Heart right ventricle (tissue), 16 donors: ENCODE results near the gene COLQ. TPM values are rescaled to one million over a fixed set of nuclear protein-coding genes. Genes with fewer than 3 reads are reported as not detected.

Source experiments
- ATAC-seq, 8 donors: fragments of 200-7000 bp; cut with Tn5 transposase; one replicate each; pipeline ENCODE4 v1.9.1; 2020; ENCODE audit warnings: mild to moderate bottlenecking in 8 of 8, moderate library complexity in 8 of 8, moderate number of reproducible peaks in 1 of 8
- DNase-seq, 2 donors: peaks; one replicate each; pipeline ENCODE4 v3.0.0-alpha.2; 2020
- H3K27ac ChIP-seq, 10 donors: fragments of 200-600 bp; sonication (generic) in 2 of 10; one replicate each; pipeline versions ENCODE4 v1.5.0 to v1.8.0; 2020 to 2022; ENCODE audit warnings: mild to moderate bottlenecking in 3 of 10
- H3K27me3 ChIP-seq, 7 donors: fragments of 200-600 bp; one replicate each; pipeline ENCODE4 v1.8.0; 2021 to 2022; ENCODE audit warnings: mild to moderate bottlenecking in 2 of 7
- H3K36me3 ChIP-seq, 9 donors: fragments of 200-600 bp; sonication (generic) in 1 of 9; one replicate each; pipeline versions ENCODE4 v1.5.0 to v1.8.0; 2020 to 2022; ENCODE audit warnings: mild to moderate bottlenecking in 2 of 9
- H3K4me1 ChIP-seq, 9 donors: fragments of 200-600 bp; sonication (generic) in 1 of 9; one replicate each; pipeline versions ENCODE4 v1.5.0 to v1.8.0; 2020 to 2022; ENCODE audit warnings: mild to moderate bottlenecking in 4 of 9
- H3K4me3 ChIP-seq, 10 donors: fragments of 200-600 bp; sonication (generic) in 2 of 10; one replicate each; pipeline versions ENCODE4 v1.5.0 to v1.8.0; 2020 to 2022; ENCODE audit warnings: mild to moderate bottlenecking in 7 of 10, moderate library complexity in 2 of 10
- H3K9me3 ChIP-seq, 11 donors: fragments of 200-600 bp in 10 of 11; sonication (generic) in 2 of 11; one replicate each; pipeline versions ENCODE4 v1.5.0 to v1.8.0; 2013 to 2022; ENCODE audit warnings: mild to moderate bottlenecking in 2 of 11, control low read depth in 1 of 11, moderate library complexity in 1 of 11
- CTCF ChIP-seq, 9 donors: fragments of 200-600 bp; sonication (generic) in 2 of 9; IDR thresholded peaks; one replicate each; pipeline versions ENCODE4 v1.5.0 to v1.8.0; 2021 to 2022; ENCODE audit warnings: antibody characterized with exemption in 9 of 9, mild to moderate bottlenecking in 5 of 9, moderate library complexity in 1 of 9
- WGBS, 2 donors: extraction: QIAGEN DNeasy Blood & Tissue Kit; methylation state at CpG; one replicate each; pipeline ENCODE4 v1.1.7; 2013; ENCODE audit warnings: inconsistent platforms in 1 of 2; 5-methylcytosine and 5-hydroxymethylcytosine counted together
- intact Hi-C, 10 donors: fragments of 100-400 bp; cut with DNase I; formaldehyde crosslinking; loops; one replicate each; pipeline versions ENCODE4 v1.11.1 to v1.14.2; 2022
- polyA plus RNA-seq, 2 donors: library from polyadenylated mRNA; stranded (reverse); fragments of 200-250 nt; gene quantifications; one replicate each; pipeline ENCODE4 v1.2.3, GENCODE V29; 2013
- total RNA-seq, 10 donors: library from RNA; stranded (reverse); fragmentation: NEBNext Ultra II Directional in 3 of 10; extraction: Animal tissue kit (Norgen Biotek cat#: 25700) in 3 of 10; gene quantifications; one replicate each; pipeline versions ENCODE4 v1.2.1 to v1.2.4, GENCODE V29; 2021 to 2023
- donor health status: Arrhythmogenic right ventricular cardiomyopathy.
- donor health status: ischemic (EF 13 %, LVEDD 7.1; RV severe dilation, severe dysfunction).
- donor health status: healthy with polysubstance abuse.
- donor health status: DM: no; HTN: yes; CAD: no.
- donor health status: DM: no; HTN: no; CAD: no.
- donor health status: ischemic (EF 25% LVEDD 6.9; RV normal size, moderate dysfunction).
- donor health status: ischemic (EF 25% LVEDD 5.7; RV mildly dilated, moderate dysfunction).
- donor health status: healthy.
- donor health status: DM: yes; HTN: yes; CAD: no.
- donor health status: Ischemic cardiomyopathy.
- donor health status: ischemic (EF 35%, LVEDD 5.7; RV mildly dilated, moderate dysfunction).
- donor health status: nonischemic (EF 11% LVEDD 7.7; RV severe dilation, severe dysfunction).
- donor health status: DM: yes; HTN: yes; CAD: no.
- donor health status: PGD.
- donor health status: ischemic (EF 29% LVEDD 5.4; RV normal size, mild dysfunction).
- donor health status: nonischemic (EF 23%, LVEDD 6.1; RV moderate dilation, normal function).

Gene COLQ
- total and polyA plus RNA-seq, 12 donors, result 0.85 to 23.3 (median 13.0) TPM

- TF ChIP-seq CTCF (IDR thresholded peaks at IDR 0.05), result no peak
- Histone ChIP-seq H3K4me1 (peaks cover 0 to 33% (median 11%) of the 10 kb centered on the region in 9 donors), H3K27ac (no peak overlapping the region), H3K36me3 (peaks cover 0 to 10% (median 0%) of the 10 kb centered on the region in 9 donors), H3K4me3 (no peak overlapping the region), H3K27me3 (no peaks in the 10 kb centered on the region), H3K9me3 (no peaks in the 10 kb centered on the region)
- ATAC-seq (no peak), DNase-seq (no peak)
- WGBS, 2 donors, result 95 to 97% methylated on average over 5 of the region's 5 CpGs
- intact Hi-C loops, result no loop called here
Observed at GRCh38 chr3:15493436-15493835, 28.1 kb downstream of the COLQ start.

GRCh38 chr3:15492847-15493360, 28.6 kb downstream of the COLQ start:
- Histone ChIP-seq H3K27ac (no peak overlapping the region), H3K4me3 (no peak overlapping the region), H3K4me1 (peaks cover 0 to 27% (median 11%) of the 10 kb centered on the region in 9 donors), H3K9me3 (no peaks in the 10 kb centered on the region), H3K36me3 (peaks cover 0 to 15% (median 0%) of the 10 kb centered on the region in 9 donors), H3K27me3 (no peaks in the 10 kb centered on the region)
- ATAC-seq, result no peak
- intact Hi-C loops, result no loop called here
- DNase-seq, result no peak
- 85 to 89% methylated on average over 4 of the region's 4 CpGs for WGBS, 2 donors
- TF ChIP-seq CTCF (IDR thresholded peaks at IDR 0.05), result no peak

GRCh38 chr3:15491143-15491542, 30.4 kb downstream of the COLQ start:
- no peaks in the 10 kb centered on the region for H3K27me3 ChIP-seq
- no peaks in the 10 kb centered on the region for H3K9me3 ChIP-seq
- TF ChIP-seq CTCF (IDR thresholded peaks at IDR 0.05), result no peak
- peaks cover 0 to 12% (median 6%) of the 10 kb centered on the region in 9 donors for H3K4me1 ChIP-seq
- intact Hi-C loops, result no loop called here
- no peak overlapping the region for H3K27ac ChIP-seq
- no peak overlapping the region for H3K4me3 ChIP-seq
- WGBS, 2 donors, result 96 to 98% methylated on average over 8 of the region's 8 CpGs
- ATAC-seq, result no peak
- DNase-seq, result no peak
- H3K36me3 ChIP-seq, result peaks cover 0 to 30% (median 0%) of the 10 kb centered on the region in 9 donors

GRCh38 chr3:15490158-15490557, 31.3 kb downstream of the COLQ start:
- no peak overlapping the region for H3K4me3 ChIP-seq
- no peak overlapping the region for H3K27ac ChIP-seq
- 91 to 95% methylated on average over 2 of the region's 2 CpGs for whole genome bisulfite sequencing, 2 donors
- no peaks in the 10 kb centered on the region for H3K9me3 ChIP-seq
- TF ChIP-seq CTCF (IDR thresholded peaks at IDR 0.05), result no peak
- intact Hi-C loops, result no loop called here
- H3K36me3 ChIP-seq, result peaks cover 0 to 30% (median 0%) of the 10 kb centered on the region in 9 donors
- DNase-seq, result no peak
- H3K27me3 ChIP-seq, result no peaks in the 10 kb centered on the region
- no peak for ATAC-seq
- H3K4me1 ChIP-seq, result peaks cover 0 to 2% (median 0%) of the 10 kb centered on the region in 9 donors
